ENCODE results near the gene GDI2.
"Not testable (repeated sequence)": the region's sequence is repeated elsewhere in the genome, so short reads cannot be mapped to it uniquely, and the experiment has no call there.

GDI2 gene

DNA sequence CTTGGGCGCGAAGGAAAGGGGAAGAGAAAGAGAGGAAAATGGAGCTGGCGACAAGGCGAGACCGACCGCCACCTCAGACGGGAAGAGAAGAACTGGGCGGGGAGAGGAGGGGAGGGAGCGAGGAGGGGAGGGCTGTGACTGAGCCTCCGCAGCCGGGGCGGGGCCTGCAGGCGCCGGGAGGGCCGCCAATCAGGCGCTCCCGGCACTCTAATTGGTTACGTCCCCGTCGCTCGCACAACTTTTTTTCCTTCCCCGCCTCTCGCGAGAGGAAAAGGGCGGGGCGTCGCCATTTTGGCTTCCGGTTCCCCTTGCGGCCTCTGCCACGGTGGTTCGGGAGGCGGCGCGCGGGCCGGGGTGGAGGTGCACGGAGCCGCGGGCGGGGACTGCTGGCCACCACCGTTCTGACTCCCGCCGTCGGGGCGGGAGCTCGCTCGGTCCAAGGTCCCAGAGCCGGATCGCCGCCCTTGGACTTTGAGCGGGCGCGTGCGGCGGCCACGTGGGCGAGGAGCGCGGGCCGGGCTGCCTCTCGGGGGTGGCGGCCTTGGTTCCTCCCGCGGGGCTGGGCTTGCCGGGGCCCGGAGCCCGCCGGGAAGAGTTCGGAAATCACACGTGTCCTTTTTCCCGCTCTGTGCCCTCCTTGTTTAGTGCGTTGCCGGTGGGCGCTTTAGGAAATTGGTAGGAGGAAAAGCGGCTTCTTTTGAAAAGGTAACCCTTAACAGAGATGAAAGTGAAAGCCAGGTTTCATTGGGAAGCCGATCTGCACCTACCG, at the start of gene GDI2:
Gene GDI2 (minus strand): TSS at position 94 of the 769 bp plus-strand sequence. CDS start 176 bp downstream, outside the sequence.
- DNase-seq = peak; percentile 97

DNA sequence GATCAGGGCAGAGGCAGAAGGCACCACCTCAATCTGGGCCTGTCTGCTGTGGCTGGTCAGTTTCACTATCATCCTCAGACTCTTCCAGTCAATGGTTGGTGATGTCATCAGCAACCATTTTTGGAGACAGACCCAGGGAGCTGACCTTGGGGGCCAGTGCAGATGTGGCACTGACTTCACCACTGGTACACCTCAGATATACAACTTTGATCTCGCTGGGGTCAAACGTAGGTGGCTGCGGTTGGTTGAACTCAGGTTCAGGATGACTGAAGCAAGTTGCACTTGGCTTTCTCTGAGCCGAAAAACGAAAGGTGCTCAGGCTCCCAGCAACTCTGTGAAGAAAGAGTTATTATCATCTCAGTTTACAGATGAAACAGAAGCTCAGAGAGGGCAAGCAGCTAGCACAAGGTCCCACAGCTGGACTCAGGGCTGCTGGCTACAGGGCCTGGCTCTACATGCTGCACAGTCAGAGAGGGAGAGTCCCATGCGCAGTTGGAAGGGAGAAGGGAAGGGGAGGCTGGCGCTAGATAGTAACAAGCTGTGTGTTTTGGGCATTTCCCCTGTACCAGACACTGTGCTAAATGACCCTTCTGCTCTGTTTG, 49.2 kb upstream of the GDI2 start:
- peak; percentile 50 for DNase-seq

DNA sequence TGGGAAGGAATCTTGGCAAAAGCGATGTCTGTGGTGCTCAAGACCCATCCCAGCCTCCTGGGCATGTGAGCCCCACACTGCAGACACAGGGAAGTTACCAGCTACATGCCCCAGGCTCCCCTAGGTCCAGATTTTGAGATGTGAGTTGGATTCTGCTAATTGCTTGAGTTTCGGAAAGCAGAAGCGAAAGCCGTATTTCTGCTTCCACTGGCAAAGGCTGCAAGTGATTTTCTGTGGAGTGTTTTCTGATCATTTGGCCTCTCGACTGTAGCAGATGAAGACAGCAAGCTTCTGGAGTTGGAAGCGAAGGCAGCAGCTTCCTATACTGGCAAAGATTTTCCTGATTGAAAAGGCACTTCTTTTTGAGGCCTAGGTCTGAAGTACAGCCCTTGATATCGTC, 46.8 kb upstream of the GDI2 start:
- DNase-seq = no peak

DNA sequence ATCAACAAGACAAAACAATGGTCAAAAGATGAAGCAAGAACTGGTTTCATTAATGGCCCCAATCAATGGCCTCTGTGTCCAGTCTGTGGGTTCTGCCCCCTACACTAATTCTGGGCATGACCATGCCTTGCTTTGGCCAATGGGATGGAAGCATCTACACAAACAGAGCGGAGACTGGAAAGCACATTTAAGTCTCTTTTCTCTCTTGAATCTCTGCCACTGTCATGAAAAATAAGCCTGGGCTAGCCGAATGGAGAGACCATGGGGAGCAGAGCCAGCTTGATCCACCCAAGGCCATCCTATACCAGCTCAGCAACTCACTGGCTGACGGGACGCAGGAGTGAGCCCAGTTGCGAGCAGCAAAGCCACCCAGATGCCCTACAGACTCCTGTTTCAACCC, 45.6 kb upstream of the GDI2 start:
- DNase-seq = no peak

DNA sequence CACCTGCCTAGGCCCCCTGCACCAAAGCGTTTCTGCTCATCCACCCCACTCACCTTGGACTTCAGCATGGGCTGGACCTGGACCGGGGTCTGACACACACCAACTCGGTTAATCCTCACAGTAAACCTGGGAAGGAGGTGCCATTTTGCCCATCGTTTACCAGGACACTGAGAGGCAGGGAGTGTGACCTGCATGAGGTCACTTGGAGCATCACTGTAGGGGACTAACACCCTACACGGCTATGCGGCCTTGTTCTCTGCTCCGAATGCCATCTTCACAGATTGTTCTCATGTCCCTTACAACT, 43.4 kb upstream of the GDI2 start:
- DNase-seq = no peak

DNA sequence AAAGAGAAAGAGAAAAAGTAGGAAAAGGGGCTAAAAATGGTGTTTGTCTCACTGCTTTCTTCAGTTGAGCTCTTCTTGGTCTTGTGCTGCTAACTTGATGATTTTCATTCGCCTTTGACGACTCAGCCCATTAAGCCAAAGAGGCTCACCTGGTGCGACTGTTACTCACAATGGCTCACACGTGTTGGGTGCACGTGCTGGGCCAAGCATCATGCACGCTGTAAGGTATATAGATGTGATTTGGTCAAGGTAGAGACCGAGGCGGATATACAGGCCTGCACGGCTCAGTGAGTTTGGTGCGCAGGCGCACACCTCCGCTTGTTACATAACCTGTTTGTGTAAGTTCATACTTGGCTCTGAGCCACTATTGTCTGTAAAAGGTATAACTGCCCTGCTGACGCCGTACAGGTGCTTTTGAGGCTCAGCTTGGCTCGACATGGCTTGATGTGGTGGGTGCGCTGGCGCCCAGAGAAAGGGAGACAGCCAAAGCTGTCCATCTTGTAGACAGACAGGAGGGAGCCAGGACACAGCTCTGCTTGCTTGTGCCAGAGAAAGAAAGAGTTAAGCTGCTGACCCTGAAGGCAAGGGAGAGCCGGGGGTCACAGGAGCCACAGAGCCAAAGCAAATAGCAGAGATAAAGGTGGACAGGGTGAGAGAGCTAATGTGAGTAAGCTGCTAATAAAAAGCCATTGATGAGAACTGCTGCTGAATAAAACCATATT, 42.9 kb upstream of the GDI2 start:
- DNase-seq = no peak

DNA sequence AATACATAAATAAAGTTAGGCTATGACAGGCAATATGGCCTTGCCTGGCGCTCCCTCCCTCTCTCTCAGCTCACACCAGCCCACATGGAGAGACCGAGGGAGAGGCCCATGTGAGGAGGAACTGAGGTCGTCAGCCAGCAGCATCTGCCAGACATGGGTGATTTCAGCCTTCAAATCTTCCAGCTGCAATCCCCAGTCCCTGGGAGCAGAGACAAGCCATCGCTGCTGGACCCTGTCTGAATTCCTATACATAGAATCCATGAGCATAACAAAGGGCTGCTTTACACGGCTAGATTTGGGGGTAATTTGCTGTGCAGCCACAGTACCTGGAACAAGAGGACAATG, 40.9 kb upstream of the GDI2 start:
- DNase-seq = no peak

DNA sequence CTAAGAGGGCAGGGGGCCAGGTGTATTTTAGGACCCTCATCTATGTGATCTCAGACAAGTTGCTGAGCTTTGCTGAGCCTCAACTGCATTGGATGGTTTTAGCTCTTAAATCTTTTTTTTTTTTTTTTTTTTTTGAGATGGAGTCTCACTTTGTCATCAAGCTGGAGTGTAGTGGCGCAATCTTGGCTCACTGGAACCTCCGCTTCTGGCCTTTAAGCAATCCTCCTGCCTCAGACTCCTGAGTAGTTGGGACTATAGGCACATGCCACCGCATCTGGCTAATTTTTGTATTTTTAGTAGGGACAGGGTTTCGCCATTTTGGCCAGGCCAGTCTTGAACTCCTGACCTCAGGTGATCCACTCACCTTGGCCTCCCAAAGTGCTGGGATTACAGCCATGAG, 33.4 kb upstream of the GDI2 start:
- DNase-seq = not testable (repeated sequence)

DNA sequence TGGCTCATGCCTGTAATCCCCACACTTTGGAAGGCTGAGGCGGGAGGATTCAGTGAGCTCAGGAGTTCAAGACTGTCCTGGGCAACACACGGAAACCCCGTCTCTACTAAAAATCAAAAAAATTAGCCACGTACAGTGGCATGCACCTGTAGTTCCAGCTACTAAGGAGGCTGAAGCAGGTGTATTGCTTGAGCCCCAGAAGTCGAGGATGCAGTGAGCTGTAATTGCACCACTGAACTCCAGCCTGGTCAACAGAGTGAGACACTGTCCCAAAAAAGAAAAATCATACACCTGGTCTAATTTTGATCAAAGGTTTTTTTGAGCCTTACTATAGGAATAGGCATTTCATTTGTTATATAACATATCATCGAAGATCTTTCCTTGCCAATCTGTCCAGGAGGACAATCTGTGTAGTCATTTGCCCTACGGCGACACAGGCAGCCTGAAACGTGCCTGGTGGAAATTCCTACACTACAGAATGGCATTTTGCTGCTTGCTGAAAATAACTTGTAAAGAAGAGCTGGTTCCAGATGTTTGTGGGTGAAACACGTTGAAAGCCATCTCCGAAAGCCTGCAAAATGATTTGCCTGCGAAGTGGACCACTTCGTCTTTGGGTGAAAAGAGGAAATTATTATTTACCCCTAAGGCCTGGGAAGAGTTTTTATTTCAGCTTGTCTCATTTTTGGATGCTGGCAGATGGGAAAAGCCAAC, 31.3 kb upstream of the GDI2 start:
- DNase-seq = no peak

DNA sequence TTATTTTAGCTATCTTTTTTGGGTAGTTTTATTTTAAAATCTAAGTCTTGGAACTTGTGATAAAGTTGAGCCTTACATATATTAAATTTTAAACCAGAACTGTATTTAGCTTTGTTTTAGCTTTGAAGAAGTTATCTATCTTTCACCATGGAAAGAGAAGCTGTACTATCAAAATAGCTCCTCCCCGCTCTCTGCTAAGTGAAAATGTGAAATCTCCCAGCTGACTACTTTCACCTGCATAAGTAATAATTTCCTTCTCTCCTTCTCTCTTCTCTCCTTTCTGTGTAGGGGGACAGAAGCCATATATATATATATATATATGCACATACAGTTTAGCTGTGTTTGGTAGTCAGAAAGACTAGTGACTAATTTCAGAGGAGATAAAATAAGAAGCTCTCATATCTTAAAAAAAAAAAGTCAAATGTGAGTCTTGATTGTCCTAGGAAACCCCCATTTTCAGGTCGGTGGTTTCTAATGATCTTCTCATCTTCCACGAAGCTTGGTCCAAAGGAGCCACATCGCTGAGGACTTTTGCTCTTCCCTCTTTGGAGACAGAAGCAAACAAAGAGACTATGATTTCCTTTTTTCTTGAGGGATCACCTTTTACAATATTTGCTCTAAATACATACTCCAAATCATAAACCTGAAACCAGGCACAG, 30.6 kb upstream of the GDI2 start:
- DNase-seq = no peak

DNA sequence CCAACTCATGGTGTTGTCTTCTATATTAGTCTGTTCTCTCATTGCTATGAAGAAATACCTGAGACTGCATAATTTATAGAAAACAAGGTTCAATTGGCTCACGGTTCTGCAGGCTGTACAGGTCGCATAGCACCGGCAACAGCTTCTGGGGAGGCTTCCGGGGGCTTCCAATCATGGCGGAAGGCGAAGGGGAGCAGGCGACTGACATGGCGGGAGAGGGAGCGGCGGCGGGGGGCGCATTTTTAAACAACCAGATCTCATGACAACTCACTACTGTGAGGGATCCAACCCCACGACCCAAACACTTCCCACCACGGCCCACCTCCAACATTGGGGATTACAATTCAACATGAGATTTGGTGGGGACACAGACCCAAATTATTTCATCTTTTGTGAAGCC, 28.7 kb upstream of the GDI2 start:
- no peak for DNase-seq

DNA sequence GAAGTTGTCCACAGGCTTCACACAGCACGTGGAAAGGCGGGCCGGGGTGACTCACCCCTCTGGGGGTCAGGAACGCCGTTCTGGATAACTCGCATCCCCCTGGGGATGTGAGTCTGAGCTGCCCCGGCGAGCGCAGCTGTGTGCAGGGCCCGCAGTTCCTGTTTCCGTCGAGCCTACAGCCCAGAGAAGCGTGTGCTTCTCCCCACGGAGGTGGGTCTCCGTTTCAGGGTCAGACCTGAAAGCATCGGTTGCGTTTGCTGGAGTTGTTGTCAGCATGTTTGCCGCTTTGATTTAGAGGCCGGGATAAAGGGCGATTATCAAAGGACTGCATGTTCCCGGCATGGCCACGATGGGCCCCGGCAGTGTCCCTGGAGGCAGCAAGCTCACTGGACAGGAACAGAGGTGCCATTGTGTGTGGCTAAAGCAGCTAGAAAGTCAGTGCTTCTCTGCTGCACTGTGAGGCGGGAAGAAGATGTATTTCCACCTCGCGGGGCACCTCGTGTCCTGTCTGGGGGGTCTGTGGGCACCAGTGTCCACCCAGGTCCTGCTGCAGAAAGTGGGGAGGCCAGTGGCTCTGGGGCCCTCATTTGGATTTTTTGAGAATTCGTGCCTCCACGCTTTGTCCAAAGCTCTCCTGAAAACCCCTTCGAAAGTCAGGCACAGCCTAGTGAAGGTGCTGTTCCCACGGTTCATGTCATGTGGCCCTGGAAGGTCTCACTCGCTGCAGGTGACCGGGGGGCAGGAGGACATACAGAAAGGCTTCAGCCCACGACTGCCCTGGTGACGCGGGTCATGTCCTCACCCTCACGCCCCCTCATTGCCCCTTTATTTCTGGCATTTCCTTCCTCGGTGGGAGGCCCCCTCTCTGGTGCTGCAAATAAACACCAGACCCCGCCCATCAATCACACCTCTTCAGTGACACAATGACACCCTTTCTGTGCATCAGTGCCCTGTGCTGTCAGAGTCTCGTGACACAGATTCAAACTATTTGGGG, 27.4 kb upstream of the GDI2 start:
- DNase-seq = no peak

DNA sequence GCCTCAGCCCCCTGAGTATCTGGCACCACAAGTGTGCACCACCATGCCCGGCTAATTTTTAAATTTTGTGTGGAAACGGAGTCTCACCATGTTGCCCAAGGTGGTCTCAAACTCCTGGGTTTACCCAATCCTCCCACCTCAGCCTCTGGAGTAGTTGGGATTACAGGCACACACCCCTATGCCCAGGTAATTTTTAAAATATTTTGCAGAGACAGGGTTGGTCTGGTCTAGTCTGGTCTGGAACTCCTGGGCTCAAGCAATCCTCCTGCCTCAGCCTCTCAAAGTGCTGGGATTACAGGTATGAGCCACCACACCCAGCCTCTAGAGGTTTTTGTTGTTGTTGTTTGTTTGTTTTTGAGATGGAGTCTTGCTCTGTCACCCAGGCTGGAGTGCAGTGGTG, 22.9 kb upstream of the GDI2 start:
- DNase-seq = not testable (repeated sequence)

DNA sequence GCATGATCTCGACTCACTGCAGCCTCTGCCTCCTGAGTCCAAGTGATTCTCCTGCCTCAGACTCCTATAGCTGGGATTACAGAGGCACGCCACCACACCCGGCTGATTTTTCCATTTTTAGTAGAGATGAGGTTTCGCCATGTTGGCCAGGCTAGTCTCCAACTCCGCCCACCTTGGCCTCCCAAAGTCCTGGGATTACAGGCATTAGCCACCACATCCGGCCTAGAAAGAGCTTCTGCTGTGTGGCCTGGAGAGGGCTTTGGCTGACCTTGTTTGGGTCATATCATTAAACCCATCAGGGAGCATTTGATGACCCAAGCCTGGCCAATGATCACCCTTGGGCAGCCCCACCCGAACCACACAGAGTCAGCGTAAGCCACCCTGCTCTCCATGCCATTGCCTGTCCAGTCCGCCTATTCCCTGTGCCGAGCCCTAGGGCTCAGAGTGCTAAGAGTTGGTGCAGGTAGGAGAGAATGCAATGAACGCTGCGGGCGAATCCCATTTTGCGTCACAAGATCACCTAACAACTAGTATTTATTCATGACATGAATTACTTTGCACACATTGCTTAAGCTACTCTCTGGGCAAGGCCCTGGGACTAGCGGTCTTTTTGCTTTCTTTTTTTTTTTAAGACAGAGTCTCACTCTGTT, 22.3 kb upstream of the GDI2 start:
- no peak for DNase-seq

DNA sequence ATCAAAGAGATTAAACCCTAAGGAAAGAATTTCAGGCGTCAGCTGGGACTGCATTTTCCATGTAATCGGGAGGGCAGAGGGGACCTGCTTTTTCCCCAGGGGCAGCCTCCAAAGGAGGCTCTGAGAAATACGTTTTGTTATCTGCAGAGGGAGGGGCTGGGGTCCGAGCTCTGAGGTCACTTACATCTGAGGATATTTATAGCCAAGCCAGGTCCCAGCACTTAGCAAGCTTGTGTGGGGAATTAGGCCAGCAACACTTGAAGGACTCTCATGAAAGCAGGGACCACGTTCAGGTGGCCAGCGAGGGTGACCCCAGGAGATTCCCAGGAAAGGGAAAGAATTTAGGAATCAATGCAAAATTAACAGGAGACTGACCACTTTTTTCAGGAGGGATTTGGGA, 20.6 kb upstream of the GDI2 start:
- DNase-seq = no peak

DNA sequence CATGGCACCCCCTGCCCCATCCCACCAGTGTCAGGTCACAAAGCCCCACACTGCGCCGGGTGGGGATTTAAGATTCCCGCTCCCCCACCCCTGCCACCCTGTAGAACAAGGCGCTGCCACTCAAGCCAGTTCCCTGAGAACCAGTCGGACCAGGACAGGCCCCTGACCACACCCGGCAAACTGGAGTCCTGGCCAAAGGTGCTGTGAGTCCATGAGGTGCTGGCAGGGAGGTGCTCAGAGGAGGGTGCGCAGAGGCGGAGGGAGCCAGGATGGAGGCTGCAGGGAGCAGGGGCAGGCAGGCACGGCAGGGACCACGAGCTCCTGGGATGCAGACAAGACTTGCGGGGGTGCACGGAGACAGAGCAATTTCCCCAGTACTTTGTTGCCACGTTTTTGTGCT, 19.7 kb upstream of the GDI2 start:
- no peak for DNase-seq

DNA sequence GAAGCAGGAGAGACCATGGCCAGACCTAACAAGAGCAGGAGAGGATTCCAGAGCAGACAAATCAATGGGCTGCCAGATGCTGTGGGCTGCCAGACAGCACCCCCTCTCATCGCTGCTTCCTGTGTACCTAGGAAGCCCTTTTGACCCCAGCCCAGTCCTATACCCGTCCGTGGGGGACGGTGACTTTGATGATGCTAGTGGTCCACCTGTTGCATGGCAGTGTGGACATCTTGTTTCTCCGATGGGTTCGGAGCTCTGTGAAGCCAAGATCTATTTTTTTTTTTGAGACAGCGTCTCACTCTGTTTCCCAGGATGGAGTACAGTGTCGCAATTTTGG, 18.2 kb upstream of the GDI2 start:
- no peak for DNase-seq

DNA sequence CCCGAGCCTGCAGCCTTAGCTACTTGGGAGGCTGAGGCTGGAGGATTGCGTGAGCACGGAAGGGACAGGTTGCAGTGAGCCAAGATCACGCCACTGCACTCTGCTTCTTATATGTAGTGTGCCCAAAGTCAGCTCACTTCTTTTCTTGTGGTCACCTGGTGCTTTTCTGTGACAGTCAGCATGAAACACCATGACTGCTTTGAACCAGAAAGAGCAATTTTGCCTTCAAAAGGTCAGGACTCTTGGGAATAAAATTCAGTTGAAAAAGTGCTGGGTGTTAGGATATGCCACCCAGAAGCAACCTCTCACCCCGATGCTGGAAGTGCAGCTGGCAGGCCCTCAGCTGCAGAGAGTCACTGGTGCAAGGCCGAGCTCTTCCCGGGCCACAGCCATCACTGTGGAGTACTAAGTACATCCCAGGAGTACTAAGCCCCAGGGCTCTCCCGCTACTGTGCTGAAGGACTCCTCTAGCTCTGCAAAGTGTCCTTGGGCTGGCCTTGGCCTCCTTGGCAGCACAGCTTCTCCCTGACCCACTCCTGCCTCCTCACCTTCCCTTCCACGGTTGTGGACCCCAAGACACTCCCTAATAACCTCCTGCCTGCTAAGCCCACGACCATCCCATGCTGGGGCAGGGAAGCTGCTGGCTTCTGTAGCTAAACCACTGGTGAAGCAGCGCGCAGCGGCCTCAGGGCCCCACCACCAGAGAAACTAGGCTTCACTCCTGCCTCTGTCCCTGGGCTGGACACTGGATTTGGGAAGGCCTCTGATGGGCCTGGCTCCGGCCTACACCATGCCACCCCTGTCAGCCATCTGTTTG, 17.6 kb upstream of the GDI2 start:
- no peak for DNase-seq

DNA sequence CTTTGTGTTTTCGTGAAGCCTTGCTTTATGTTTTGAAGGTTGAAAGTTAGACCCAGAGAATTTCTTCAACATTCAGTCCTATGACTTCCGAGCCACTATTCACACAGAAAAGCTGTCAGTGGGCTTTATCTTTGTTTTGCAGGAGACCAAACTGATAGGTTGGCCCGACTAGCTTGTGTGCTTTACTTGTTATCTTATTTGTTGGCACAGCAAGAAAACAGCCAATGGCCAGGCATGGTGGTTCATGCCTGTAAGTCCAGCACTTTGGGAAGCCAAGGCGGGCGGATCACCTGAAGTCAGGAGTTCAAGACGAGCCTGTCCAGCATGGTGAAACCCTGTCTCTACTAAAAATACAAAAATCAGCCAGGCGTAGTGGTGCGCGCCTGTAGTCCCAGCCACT, 16.0 kb upstream of the GDI2 start:
- no peak for DNase-seq

DNA sequence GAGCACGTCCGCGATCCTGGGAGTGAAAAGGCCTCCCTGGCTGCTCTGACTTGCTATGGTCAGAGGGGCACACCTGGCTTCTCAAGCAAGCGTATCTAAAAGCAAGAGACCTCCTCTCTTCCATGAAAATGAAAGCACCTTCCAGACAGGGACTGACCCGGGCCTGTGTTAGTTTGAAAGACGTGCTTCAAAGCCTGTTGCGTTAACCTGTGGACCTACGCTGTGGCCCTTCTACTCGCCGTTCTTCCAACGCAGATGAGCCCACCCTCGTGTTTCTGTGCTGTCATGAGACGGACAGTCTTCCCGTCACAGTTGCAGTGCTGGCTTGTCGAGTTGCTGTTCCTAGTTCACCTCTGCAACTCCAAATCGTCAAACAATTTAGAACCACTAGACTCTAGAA, 15.5 kb upstream of the GDI2 start:
- DNase-seq = no peak

DNA sequence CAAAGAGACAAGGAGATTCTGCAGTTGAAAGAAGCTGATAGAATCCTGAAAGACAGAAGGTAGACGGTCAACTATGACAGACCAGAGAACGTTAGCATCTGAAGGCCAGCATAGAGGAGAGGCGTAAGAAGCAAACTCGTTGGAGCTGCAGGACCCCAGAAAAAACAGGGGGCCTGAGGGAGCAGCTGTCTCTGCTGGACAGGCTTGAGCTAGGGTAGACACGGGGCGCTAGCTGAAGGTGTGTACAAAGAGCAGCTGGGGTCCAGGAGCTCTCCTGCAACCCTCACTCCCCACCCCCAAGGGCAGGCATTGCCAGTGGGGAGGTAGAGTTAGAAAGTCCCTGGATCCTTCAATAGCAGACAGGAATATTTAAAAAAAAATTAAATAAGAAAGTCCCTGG, 14.6 kb upstream of the GDI2 start:
- DNase-seq = no peak

Data from stimulated activated CD8-positive, alpha-beta memory T cell treated with anti-CD3 and anti-CD28 coated beads, Interleukin-4, amount 100 ng/mL, for 48 hours (primary cell).